Psoas muscle (tissue), 8 donors: ENCODE results near the gene VDAC1. TPM values are rescaled to one million over a fixed set of nuclear protein-coding genes. Genes with fewer than 3 reads are reported as not detected.

Experiments
- ATAC-seq, 4 donors: fragments of 200-7000 bp; cut with Tn5 transposase; one replicate each; pipeline ENCODE4 v1.9.1; 2020; ENCODE audit warnings: moderate library complexity in 3 of 4, mild to moderate bottlenecking in 2 of 4
- DNase-seq, 2 donors: peaks; one replicate each; pipeline ENCODE4 v3.0.0-alpha.2; 2020
- H3K27ac ChIP-seq: fragments of 200-600 bp; one replicate; pipeline ENCODE4 v1.8.0; 2022
- H3K27me3 ChIP-seq, 3 donors: fragments of 200-600 bp in 1 of 3; one replicate each; pipeline versions ENCODE4 v1.6.1 to v1.8.0; 2013 to 2022; ENCODE audit warnings: low read length in 2 of 3, mild to moderate bottlenecking in 2 of 3, moderate library complexity in 1 of 3; ENCODE audit not compliant: insufficient read depth in 3 of 3
- H3K36me3 ChIP-seq, 2 donors: fragments of 200-600 bp in 1 of 2; one replicate each; pipeline versions ENCODE4 v1.6.1 to v1.8.0; 2013 to 2022; ENCODE audit warnings: low read depth in 1 of 2, mild to moderate bottlenecking in 1 of 2, moderate library complexity in 1 of 2; ENCODE audit not compliant: insufficient read depth in 1 of 2
- H3K4me1 ChIP-seq: fragments of 200-600 bp; one replicate; pipeline ENCODE4 v1.8.0; 2022
- H3K4me3 ChIP-seq: fragments of 200-600 bp; one replicate; pipeline ENCODE4 v1.8.0; 2022; ENCODE audit warnings: mild to moderate bottlenecking
- H3K9me3 ChIP-seq: fragments of 200-600 bp; one replicate; pipeline ENCODE4 v1.8.0; 2022
- WGBS, 3 donors: extraction: QIAGEN DNeasy Blood & Tissue Kit; methylation state at CpG; one replicate each; pipeline versions ENCODE4 v1.1.6 to v1.1.7; 2013; 5-methylcytosine and 5-hydroxymethylcytosine counted together
- intact Hi-C, 2 donors: fragments of 100-400 bp; cut with DNase I; formaldehyde crosslinking; loops; one replicate each; pipeline versions ENCODE4 v1.11.0 to v1.14.2; 2022
- polyA plus RNA-seq, 3 donors: library from polyadenylated mRNA; stranded (reverse); fragments of 200-250 nt; gene quantifications; one replicate each; pipeline ENCODE4 v1.2.3, GENCODE V29; 2013
- total RNA-seq, 4 donors: library from RNA; stranded (reverse); fragmentation: NEBNext Ultra II Directional in 2 of 4; extraction: Animal tissue kit (Norgen Biotek cat#: 25700) in 2 of 4; gene quantifications; one replicate each; pipeline versions ENCODE4 v1.2.1 to v1.2.4, GENCODE V29; 2021 to 2023
- TF ChIP-seq, protein P1 (sequence below): fragments of 200-600 bp; IDR thresholded peaks from one replicate; pipeline ENCODE4 v1.8.0; 2022; ENCODE audit warnings: antibody characterized with exemption
- donor health status: healthy with polysubstance abuse.
- donor health status: DM: no; HTN: no; CAD: no; lungs with moderate emphysema.
- donor health status: Bipolar disorder and iron deficiency.
- donor health status: healthy.
- donor health status: DM: yes; HTN: yes; CAD: no.
- donor health status: DM: no; HTN: no; CAD: no.
- donor health status: DM: no; HTN: no; CAD: no.
- donor health status: DM: yes; HTN: yes; CAD: no.

VDAC1 gene
- total and polyA plus RNA-seq, 7 donors = 389 to 592 (median 525) TPM

DNA sequence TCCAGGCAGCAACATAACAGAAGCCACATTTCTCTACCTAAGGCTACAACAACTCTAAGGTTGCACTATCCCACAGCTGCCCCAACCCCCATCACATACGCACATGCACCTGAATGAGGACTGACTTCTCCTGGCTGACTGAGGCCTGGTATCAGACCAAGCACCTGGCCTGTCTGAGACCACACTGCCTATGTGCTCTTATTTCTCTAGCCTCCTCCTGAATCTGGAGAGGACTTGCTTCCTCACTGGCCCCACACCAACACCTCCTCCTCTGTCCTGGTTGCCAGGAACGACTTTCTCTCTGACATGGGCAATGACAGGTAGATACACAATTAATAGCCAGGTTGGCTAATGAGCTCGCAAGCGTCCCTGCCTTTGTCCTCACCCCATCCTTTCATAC is 14.9 kb upstream of the VDAC1 start:
- Histone ChIP-seq H3K27ac (no peak overlapping the region), H3K27me3 (no peaks in the 10 kb centered on the region), H3K4me3 (no peak overlapping the region), H3K36me3 (no peaks in the 10 kb centered on the region), H3K4me1 (no peaks in the 10 kb centered on the region), H3K9me3 (no peaks in the 10 kb centered on the region)
- ATAC-seq (no peak), DNase-seq (no peak)
- intact Hi-C loops = no loop called here
- TF ChIP-seq, protein P1, sequence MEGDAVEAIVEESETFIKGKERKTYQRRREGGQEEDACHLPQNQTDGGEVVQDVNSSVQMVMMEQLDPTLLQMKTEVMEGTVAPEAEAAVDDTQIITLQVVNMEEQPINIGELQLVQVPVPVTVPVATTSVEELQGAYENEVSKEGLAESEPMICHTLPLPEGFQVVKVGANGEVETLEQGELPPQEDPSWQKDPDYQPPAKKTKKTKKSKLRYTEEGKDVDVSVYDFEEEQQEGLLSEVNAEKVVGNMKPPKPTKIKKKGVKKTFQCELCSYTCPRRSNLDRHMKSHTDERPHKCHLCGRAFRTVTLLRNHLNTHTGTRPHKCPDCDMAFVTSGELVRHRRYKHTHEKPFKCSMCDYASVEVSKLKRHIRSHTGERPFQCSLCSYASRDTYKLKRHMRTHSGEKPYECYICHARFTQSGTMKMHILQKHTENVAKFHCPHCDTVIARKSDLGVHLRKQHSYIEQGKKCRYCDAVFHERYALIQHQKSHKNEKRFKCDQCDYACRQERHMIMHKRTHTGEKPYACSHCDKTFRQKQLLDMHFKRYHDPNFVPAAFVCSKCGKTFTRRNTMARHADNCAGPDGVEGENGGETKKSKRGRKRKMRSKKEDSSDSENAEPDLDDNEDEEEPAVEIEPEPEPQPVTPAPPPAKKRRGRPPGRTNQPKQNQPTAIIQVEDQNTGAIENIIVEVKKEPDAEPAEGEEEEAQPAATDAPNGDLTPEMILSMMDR = no peak
- WGBS, 3 donors = 78 to 87% (median 81%) methylated on average over 4 of the region's 4 CpGs

DNA sequence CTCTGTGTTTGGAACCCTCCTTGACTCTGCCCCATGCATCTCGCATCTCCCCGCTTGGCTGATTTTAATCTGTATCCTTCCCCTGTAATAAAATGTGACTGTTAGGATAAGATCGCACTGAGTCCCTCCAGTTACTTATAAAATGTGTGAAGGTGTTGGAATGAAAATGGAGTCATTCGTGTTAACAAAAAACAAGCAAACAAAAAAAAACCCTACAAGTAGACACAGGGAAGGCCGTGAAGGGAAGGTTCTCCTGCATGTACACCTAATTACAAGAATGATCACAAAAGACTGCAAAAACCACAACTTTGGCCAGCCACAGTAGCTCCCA is 14.2 kb upstream of the VDAC1 start:
- 88 to 100% (median 92%) methylated on average over 5 of the region's 5 CpGs for WGBS, 3 donors
- TF ChIP-seq, protein P1 = no peak
- Histone ChIP-seq H3K4me1 (no peaks in the 10 kb centered on the region), H3K9me3 (no peaks in the 10 kb centered on the region), H3K27ac (no peak overlapping the region), H3K27me3 (no peaks in the 10 kb centered on the region), H3K4me3 (no peak overlapping the region), H3K36me3 (no peaks in the 10 kb centered on the region)
- intact Hi-C loops = no loop called here
- ATAC-seq (no peak), DNase-seq (no peak)

DNA sequence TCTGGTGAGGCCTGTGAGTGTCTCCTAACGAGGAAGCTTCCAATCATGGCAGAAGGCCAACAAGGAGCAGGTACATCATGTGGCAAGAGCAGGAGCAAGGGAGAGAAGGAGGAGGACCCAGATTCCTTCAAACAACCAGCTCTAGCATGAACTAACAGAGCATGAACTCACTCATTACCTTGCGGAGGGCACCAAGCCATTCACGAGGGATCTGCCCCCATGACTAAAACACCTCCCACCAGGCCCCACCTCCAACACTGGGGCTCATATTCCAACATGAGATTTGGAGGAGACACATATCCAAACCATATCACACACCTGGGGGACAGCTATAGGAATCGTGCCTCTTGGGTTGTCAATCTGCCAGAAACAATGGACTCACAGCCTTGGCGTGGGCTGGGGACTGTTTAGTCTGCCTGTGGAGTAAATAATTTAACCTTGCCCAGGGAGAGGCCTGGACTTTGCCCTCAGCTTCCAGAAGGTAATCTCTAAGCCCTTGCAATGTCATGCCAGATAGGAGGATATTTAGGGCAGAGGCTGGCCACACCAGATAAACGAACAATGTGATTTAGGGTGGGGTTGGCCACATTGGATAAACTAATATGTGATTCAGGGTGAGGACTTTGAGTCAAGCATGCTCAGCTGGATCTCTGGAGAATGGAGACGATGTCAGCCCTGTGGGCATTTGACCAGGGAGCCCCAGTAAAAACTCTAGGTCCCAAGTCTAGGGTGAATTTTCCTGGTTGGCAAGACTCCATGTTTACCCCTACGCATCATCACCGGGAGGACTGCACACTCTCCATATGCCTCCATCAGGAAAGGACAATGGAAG is 13.6 kb upstream of the VDAC1 start:
- no peaks in the 10 kb centered on the region for H3K4me1 ChIP-seq
- no peak overlapping the region for H3K27ac ChIP-seq
- intact Hi-C loops = no loop called here
- DNase-seq (no peak), ATAC-seq (no peak)
- no peaks in the 10 kb centered on the region for H3K9me3 ChIP-seq
- no peak overlapping the region for H3K4me3 ChIP-seq
- no peaks in the 10 kb centered on the region for H3K36me3 ChIP-seq
- 74 to 79% (median 76%) methylated on average over 9 of the region's 9 CpGs for WGBS, 3 donors
- H3K27me3 ChIP-seq = no peaks in the 10 kb centered on the region
- TF ChIP-seq, protein P1 = no peak

DNA sequence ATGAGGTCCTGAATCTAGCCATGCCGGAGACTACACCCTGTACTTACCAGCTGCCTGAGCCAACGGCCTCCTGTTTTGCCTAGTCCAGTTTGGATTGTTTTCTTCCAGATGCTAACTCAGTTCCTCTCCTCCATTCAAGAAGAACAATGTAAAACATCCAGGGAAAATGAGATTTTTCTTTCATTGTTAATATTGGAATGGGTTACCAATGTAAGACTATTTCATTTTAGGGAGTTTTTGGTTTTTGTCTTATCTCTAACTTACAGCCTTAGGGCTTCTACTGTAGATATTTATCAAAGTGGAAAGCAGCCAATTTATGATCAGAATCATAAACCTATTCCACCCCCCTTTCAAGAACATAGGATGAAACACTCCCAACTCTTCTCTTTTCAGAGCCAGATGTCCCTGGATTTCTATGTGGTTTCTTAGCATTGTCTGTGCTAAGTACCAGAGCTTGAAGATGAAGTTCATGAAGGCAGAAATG is 3.5 kb upstream of the VDAC1 start:
- no peaks in the 10 kb centered on the region for H3K36me3 ChIP-seq
- TF ChIP-seq, protein P1 = no peak
- no peaks in the 10 kb centered on the region for H3K9me3 ChIP-seq
- peaks cover 8% of the 10 kb centered on the region for H3K4me1 ChIP-seq
- 41 to 51% (median 43%) methylated on average over 2 of the region's 2 CpGs for WGBS, 3 donors
- DNase-seq (no peak), ATAC-seq (no peak)
- H3K27ac ChIP-seq = no peak overlapping the region
- H3K27me3 ChIP-seq = no peaks in the 10 kb centered on the region
- intact Hi-C loops = no loop called here
- H3K4me3 ChIP-seq = no peak overlapping the region
